ENCODE data around the gene DNMBP.

DNA sequence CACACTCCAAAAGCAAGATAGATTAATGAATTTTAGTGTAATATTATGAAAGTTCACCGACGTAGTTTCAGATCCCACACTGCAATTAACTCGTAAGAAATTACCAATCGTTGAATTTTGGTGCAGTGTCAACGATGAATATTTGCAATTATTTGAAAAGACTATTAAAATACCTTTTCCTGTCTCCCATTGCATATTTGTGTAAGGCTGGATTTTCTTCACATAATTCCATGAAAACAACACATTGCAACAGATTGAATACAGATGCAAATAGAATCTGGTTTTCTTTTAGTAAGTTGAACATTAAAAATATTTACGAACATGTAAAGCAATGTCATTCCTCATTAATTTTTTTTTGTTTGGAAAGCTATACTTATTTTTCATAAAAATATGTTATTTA lies 50.9 kb downstream of the DNMBP start:
- TF ChIP-seq POLR2A (IDR thresholded peaks at IDR 0.05; ENCODE audit: low read length) (no peak), POLR2AphosphoS2 (conservative IDR thresholded peaks at IDR 0.05; ENCODE audit: low read length) (no peak), RCOR1 (IDR thresholded peaks at IDR 0.05; ENCODE audit: low read depth, low read length) (no peak)
- TF ChIP-seq, protein P1, sequence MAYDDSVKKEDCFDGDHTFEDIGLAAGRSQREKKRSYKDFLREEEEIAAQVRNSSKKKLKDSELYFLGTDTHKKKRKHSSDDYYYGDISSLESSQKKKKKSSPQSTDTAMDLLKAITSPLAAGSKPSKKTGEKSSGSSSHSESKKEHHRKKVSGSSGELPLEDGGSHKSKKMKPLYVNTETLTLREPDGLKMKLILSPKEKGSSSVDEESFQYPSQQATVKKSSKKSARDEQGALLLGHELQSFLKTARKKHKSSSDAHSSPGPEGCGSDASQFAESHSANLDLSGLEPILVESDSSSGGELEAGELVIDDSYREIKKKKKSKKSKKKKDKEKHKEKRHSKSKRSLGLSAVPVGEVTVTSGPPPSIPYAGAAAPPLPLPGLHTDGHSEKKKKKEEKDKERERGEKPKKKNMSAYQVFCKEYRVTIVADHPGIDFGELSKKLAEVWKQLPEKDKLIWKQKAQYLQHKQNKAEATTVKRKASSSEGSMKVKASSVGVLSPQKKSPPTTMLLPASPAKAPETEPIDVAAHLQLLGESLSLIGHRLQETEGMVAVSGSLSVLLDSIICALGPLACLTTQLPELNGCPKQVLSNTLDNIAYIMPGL (CRISPR knock-in tag; IDR thresholded peaks at IDR 0.05; ENCODE audit: borderline replicate concordance): no peak
- TF ChIP-seq, protein P2, sequence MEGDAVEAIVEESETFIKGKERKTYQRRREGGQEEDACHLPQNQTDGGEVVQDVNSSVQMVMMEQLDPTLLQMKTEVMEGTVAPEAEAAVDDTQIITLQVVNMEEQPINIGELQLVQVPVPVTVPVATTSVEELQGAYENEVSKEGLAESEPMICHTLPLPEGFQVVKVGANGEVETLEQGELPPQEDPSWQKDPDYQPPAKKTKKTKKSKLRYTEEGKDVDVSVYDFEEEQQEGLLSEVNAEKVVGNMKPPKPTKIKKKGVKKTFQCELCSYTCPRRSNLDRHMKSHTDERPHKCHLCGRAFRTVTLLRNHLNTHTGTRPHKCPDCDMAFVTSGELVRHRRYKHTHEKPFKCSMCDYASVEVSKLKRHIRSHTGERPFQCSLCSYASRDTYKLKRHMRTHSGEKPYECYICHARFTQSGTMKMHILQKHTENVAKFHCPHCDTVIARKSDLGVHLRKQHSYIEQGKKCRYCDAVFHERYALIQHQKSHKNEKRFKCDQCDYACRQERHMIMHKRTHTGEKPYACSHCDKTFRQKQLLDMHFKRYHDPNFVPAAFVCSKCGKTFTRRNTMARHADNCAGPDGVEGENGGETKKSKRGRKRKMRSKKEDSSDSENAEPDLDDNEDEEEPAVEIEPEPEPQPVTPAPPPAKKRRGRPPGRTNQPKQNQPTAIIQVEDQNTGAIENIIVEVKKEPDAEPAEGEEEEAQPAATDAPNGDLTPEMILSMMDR (IDR thresholded peaks at IDR 0.05): no peak
